Islet of Langerhans (tissue), 1 donor: Measurements from ENCODE around the gene FAM20A.
"Not testable (repeated sequence)": the region's sequence is repeated elsewhere in the genome, so short reads cannot be mapped to it uniquely, and the experiment has no call there.

Source experiments
- FAIRE-seq: peaks from one replicate; lab custom pipeline; 2011; peaks lifted over from hg19 to GRCh38; lab: Jason Lieb, UNC

The FAM20A gene

DNA sequence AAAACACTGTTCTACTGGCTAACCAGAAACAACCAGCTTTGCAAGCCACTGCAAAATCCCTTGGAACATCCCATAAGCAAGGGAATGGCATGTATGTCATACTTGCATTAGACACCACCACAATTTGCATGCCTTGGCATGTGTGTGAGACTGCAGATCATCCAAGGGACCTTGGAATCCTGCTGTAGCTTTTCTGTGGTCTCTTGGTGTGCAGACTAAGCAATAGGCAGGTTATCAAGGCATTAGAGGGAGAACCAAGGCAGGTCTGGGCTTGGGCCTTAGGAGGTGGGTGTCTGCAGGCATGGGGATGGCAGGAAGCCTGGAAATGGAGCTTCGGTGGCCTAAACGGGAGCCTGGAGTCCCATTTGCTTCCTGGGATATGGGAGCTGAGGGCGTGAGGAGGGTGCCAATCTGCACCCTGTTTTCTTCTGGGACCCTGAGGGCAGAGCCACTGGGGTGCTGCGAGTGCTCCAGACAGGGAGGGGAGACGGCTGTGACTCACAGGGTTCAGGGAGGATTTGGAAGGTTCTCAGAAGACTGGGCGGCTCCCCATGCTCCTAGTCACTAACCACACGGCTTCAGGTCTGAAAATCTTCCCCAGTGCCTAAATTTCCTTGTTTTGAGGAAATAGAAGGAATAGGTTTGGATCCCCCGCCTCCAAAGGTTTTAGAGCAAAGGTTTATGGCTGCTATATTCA lies 36.6 kb downstream of the FAM20A start:
- FAIRE-seq, result no peak

DNA sequence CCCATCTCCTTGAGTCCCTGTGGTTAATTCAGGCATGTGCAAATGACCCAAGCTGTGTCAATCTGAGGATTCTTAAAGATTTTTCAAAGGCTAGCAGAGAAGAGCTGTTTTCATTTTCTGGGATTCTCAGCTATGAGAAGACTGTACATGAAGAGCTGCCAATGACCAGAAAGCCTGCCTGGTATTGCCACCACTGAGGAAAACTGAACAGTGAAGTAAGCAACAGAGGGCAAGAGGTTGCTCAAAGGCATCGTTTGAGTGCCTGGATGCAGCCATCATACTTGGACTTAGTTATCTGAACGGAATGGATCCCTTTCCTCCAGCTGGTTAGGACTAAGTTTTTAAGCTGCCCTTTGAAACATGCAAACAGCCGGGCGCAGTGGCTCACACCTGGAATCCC lies 38.4 kb downstream of the FAM20A start:
- no peak for FAIRE-seq

DNA sequence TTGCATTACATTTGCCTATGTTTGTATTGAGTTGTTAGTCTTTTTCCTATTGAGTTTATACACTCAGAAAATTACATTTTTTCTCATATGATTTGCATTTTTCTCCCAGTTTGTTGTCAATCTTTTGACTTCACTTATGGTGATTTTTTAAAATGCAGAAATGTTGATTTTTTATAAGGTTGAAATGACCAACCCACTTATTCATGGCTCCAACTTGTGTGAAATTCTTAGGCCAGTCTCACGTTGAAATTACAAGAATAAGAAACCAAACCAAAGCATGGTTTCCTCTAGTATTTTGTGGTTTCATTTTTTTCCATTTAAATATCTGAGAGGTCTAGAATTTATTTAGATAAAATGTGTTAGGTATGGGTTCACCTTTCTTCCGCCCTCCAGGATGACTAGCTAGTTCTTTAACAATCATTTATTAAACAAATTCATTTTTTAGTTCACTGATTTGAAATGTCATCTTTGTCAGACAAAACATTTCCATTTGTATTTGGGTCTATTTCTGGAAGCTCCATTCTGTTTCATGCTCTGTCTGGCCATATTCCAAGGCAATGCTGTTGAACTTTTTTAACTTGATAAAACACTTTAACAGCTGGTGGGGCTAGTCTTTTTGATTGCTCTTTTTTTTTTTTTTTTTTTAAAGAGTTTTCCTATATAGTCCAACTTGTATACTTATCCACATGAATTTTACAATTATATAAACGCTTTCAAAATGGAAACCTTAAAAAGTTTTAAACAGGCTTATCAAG lies 40.0 kb downstream of the FAM20A start:
- peak; percentile 24 for FAIRE-seq

- no peak for FAIRE-seq
Observed at GRCh38 chr17:68559316-68559715, 41.9 kb downstream of the FAM20A start.

- FAIRE-seq, result no peak
Observed at GRCh38 chr17:68556551-68556950, 44.6 kb downstream of the FAM20A start.

GRCh38 chr17:68544111-68544915 lies 56.9 kb downstream of the FAM20A start:
- FAIRE-seq, result no peak

DNA sequence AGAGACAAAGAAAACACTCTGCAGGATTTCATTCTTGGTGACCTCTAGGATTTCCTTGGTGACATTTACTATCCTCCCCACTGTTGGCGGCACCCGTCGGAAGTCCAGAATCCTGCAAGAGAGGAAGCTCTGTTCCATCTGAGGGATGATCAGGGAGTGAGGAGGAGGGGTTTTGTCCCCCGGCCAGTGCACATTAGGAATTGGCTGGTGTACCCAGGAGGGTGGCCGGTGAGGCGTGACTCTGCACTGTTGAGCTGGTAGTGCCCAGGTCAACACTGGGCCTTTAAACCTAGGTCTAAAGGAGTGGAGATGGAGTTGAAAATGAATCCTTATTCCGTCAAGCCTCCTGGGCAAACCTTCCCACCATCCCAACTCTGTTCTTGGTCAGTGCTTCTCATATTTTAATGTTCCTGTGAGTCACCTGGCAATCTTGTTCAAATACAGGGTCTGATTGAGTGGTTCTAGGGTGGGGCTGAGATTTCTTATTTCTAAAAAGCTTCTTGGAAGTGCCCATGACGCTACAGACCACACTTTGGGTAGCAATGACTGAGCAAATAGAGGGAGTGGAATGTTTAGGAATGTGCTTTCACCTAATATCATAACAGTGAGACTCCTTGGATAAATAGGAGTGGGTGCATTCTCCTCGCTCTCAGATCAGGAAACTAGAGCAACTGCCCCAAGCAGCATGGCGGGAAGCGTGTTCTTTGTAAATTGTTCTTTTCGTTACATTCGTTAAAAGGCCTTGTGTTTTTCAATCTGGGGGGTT lies 58.3 kb downstream of the FAM20A start:
- FAIRE-seq, result no peak

DNA sequence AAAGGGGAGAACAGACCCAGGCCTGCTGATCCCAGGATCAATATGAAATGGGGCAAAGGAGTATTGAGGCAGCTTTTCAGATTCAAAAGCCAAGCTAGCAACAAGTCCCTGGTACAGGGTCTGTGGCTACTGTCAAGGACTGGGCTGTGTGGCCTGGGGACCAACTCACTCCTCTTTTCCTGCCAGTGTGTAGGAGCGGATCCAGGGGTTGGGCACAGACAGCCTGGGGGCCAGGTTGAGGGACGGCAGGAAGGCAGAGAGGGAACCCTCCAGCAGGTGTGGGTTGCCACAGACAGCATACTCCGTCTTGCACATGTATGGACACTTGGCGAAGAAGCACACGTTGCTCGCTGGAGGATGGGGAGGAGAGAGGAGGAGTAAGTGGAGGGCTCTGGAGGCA lies 59.4 kb downstream of the FAM20A start:
- no peak for FAIRE-seq

DNA sequence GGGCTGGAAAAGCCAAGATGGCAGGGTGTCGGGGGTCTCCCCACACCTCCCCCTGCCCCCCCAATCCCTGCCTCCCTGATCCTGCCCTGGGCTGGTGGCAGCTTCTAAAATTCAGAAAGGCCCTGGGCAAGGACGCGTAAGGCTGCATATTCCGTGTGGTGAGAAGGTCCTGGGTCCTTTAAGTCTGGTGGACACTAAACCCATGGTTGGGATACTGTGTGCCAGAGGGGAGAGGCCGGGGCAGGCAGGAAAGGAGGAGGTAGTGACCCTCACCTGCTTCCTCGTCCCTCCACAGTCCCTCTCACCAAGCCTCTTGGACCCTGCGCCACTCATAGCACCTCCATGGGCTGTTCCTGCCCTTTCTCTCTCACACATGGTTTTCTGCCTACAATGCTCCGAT lies 60.2 kb downstream of the FAM20A start:
- FAIRE-seq, result no peak

GRCh38 chr17:68539548-68540467 lies 61.4 kb downstream of the FAM20A start:
- no peak for FAIRE-seq

DNA sequence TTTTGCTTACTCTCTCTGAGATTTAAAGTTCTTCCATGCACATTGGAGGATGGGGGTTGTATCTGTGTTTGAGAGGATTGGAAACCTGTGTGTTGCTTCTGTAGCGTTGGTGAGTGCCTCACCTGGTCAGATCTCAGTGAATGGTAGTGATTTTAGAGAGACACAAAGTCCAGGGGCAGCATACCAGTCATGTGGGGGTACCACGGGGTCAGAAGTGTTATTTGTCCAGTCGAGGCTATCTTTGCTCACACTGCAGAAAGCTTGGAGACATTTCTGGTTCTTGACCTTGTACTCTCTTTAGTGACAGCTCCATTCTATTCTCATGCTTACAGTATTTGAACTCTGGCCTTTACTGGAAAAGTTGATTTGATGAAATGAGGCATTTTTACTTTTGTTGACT lies 65.2 kb downstream of the FAM20A start:
- FAIRE-seq, result no peak

DNA sequence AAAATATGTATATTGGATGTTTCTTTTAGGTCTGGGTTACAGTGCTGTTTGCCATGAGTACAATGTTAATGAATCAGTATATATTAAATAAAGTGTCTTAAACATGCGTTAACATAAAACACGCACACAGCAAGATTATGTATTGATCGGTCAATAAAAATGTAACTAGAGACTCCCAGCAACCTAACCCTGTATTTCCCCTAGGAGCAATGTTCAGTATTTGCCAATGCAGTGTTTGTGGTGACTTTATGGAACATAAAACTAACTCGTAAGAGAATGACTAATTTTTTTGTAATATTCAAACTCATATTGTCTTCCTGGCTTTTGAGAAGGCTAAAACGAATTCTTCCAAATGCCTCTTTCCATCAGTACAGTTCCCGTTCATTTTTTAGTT lies 66.5 kb downstream of the FAM20A start:
- no peak for FAIRE-seq

- no peak for FAIRE-seq
Observed at GRCh38 chr17:68533887-68534694, 67.1 kb downstream of the FAM20A start.

DNA sequence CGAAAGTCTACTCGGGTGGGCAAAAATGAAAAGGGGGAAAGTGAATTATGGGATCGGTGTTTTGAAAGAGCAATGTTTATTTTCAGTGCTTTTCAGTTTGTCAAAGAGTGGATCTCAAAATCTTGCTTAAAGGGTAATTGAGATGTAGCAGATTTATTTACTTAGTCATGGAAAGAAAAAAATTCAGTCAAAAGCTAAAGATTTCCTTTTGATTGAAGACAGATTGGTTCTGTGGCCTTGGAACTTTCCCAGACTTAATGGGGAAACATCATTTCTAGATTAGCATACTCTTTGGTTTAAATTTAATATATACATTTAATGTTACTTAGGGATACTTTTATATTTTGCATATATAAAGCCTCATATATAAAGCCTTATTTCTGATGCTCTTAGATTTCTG lies 68.3 kb downstream of the FAM20A start:
- FAIRE-seq, result no peak

DNA sequence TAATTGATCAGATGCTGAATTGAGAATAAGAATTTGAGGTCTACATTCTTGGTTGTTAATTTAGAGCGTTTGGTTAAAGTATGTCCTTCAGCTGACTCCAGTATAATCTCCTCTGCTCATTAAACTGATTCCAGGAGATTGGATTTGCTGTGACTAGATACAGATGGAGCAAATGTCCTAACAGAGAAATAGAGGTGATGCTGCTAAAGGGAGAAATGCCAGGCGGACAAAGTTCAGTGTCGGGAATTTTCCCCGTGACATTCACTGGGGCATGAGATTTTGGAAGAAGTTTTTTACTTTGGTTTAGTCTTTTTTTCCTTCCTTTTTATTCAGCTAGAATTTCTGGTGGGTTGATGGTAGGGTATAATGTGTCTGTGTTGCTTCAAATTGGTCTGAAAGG lies 69.9 kb downstream of the FAM20A start:
- FAIRE-seq, result no peak

DNA sequence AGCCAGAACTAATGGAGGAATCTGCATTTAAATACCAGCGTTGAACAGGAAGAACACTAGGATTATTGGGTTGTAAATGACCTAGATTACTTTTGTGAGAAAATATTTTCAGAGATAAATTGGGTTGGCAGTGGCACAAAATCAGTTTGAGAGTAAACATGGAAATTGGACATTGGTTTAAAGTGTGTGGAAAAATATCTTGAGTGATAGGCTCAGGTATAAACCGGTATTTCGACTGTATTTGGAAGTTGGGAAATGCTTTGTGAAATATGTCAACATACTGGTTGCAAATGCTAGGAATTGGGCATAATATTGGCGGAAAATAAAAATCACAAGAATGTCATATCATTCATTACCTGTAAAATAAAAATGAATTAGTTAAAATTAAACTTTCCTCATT lies 73.9 kb downstream of the FAM20A start:
- no peak for FAIRE-seq

DNA sequence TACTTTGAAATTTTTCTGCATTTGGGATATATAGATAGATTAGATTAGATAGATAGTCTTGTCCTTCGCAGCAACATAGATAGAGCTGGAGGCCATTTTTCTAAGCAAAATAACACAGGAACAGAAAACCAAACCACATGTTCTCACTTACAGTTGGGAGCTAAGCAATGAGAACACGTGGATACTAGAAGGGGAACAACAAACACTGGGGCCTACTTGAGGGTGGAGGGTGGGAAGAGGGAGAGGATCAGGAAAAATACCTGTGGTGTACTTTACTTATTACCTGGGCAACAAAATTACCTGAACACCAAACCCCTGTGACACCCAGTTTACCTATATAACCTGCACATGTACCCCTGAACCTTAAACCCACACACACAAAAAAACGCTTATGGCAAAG lies 74.6 kb downstream of the FAM20A start:
- no peak for FAIRE-seq

- no peak for FAIRE-seq
Observed at GRCh38 chr17:68522266-68522665, 78.9 kb downstream of the FAM20A start.

DNA sequence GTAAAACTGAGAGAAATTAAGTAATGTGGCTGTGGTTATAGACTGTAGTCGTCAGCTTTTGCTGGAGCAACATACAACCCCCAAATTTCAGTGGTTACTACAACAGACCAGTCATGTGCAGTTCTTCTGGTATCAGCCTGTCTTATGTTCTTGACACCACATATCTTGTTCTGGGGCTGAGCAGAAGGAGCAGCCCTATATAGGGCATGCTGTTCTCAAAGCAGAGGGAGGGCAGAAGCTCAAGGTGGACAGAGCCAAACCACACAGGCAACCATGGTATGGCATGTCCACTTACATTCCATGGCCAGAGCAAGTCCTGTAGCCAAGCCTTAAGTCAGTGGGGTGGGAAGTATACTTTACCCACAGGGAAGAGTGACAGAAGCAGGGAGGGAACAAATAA lies 81.3 kb downstream of the FAM20A start:
- FAIRE-seq, result no peak

- not testable (repeated sequence) for FAIRE-seq
Observed at GRCh38 chr17:68519051-68519450, 82.1 kb downstream of the FAM20A start.
